LNCAP (cell line): ENCODE results near the gene LCOR.

ENCODE experiments used
- CTCF ChIP-seq: fragments of 450-650 bp; IDR thresholded peaks from 2 replicates; pipeline ENCODE4 v1.5.1; 2017; ENCODE audit warnings: mild to moderate bottlenecking

LCOR gene

GRCh38 chr10:96988426-96988825 is 156.3 kb downstream of the LCOR start:
- TF ChIP-seq CTCF, result no peak

- no peak for TF ChIP-seq CTCF
These were observed 159.3 kb downstream of the LCOR start for GRCh38 chr10:96991313-96991841.

GRCh38 chr10:96992721-96993120 is 160.6 kb downstream of the LCOR start:
- no peak for TF ChIP-seq CTCF

GRCh38 chr10:96995851-96996250 is 163.8 kb downstream of the LCOR start:
- TF ChIP-seq CTCF, result no peak

GRCh38 chr10:96996275-96996965 is 164.3 kb downstream of the LCOR start:
- no peak for TF ChIP-seq CTCF

GRCh38 chr10:96998329-96998888 is 166.3 kb downstream of the LCOR start:
- no peak for TF ChIP-seq CTCF

- TF ChIP-seq CTCF, result no peak
These were observed 167.2 kb downstream of the LCOR start for GRCh38 chr10:96999337-96999736.
